HG02588 (cell line): ENCODE measurements around the gene WARS2.

Experiments used
- ATAC-seq: cut with Tn5 transposase; IDR thresholded peaks from one replicate; pipeline ENCODE4 v1.9.1; 2021; ENCODE audit warnings: mild to moderate bottlenecking, moderate library complexity; ENCODE audit not compliant: unreplicated experiment

WARS2 gene

DNA sequence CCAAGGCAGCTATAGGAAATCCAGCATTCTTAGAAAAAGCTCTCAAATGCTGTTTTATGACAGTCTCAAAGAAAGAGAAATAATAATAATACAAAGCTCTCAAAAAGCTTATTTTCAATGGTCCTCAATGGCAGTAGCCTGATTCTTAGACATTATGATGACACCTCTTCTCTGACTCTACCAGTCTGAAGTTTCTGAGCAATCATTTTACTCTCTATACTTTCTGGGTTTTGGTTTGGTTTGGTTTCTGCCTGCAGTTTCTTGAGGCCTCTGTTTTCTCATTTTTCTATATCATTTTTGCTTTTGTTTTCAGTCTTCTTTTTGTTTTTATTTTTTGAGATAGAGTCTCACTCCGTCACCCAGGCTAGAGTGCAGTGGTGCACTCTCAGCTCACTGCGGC lies 102.1 kb downstream of the WARS2 start:
- no peak for ATAC-seq

DNA sequence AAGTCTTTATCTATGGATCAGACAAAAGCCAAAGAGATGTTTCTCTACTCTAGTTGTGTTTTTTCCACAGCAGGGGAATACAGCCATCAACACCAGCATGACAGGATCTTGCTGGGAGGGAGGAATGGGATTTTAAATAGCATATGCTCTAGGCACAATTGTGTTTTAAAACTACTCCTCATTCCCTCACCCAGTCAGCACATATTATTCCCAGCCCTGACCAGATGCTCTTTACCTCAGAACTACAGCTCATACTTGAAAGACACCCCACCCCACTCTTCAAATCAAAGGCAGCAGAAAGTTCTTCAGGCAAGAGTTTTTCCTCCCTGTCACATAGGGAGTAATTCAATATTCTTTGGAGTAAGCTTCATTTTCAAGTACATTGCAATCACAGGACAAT lies 106.1 kb downstream of the WARS2 start:
- ATAC-seq, result no peak

DNA sequence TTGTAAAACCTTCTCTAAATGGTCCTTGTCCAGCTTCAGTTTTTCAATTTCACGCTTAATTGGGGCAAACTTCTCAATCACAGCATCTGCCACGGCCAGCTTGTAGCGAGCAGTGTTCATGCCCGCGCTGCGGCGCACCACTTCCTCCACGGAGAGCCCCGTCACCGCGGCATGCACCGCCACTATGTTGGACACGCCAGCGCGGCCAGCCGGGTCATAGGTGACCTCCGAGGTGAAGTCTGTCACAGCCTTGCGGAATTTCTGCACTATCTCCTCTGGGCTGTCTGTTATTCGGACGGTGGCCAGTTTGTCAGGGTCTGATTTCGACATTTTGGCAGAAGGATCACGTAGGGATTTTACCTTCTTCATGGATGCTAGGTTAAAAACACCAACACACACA lies 107.5 kb downstream of the WARS2 start:
- no peak for ATAC-seq

DNA sequence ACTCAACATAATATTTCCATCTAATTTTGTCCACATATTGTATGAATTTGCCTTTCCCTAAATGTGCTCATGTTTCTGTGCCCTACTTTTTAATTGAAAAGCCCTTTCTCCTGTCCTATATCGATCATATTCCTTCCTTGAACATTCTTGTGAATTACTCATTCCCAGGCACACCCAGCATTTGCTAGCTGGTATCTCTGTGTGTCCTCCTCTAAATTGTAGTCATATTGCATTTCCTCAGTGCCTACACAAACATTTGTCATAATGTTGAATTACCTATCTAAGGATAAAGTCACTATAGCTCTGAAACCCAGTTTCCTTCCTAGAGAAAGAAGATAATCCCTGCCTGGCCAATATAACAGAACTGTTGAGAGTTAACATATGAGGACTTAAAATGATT lies 112.7 kb downstream of the WARS2 start:
- ATAC-seq, result no peak

DNA sequence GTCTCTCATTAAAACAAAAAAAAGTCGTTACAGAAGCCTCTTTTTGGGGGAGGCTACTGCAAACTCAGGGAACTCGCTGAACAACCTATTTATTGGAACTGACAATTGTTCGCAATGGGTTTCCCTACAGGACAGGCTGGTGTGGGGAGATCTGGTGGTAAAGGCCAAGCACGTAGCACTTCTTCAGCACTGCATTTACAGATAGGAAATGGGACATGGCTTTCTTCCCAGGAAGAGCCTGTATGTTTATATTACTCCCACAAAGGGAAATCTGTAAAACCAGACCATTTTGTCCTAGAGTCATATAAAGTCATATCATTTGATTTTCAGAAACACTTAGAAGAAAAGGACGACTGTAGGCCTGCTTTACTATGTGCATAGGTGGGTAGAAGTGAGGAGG lies 113.5 kb downstream of the WARS2 start:
- no peak for ATAC-seq

DNA sequence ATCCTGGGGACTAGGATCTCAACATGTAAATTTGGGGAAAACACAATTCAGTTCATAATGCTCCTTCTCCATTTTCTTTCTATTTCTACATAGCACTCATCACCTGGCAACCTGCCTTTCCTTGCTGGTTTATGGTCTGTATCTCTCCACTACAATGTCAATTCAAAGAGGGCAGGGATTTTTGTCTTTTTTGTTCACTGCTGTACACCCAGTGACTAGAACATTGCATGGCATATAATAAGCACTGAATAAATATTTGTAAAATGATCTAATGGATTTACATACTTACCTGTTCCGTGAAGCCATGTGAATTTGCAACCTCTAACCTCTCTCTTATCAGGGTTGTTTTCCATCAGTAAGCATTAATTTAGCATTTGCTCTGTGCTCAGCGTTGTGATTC lies 124.9 kb downstream of the WARS2 start:
- ATAC-seq, result no peak

DNA sequence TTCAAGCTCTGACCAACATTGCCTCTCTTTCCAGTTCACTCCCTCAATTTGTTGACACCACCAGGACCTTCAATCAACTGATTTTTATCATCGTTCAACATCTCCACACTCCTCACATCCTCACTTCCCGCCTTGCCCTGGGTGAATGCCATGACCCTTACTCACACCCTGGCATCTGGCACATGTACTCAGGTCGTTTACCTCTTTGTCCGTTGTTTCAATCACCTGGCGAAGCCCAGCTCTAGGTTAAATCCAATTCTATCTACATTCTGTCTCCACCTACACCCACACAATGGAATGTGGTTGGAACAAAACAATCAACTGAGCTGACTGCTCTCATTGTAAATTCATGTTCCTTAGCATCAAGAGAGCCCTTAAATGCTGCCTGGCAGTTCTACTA lies 128.1 kb downstream of the WARS2 start:
- ATAC-seq, result no peak

DNA sequence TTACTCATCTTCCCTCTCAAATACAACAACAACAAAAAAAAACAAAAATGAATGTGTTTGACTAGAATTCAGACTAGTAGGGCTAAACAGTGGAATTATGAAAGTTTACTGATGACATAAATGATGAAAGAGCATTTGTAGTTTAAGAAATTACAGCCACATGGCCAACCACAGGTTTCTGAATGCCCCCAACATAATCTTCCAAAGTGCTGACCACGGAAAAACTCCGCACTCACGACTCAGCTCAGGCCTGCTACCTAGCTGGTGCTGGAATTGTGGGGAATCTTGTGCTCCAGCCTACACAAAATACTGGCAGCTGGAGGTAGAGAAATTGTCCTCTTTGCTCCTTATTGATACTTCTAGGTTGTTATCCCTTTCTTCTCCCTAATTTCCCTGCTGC lies 128.7 kb downstream of the WARS2 start:
- ATAC-seq, result no peak

DNA sequence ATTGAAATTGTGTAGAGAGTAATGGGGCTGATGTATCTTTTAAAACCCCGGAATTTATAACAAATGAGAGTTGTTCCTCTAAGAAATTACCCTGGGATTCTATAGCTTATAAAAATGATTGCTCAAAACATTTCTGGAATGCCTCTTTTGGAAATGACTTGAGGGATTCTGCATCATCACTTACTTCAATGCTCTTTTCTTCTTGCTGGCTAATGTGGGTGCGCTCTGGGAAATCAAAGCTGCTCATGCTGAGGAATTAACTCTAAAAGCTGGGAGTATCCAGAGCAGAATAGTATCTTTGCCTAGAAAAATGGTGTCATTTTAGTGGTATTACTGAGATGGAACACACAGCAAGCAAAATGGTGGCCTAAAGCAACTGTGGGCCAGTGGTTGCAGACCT lies 129.3 kb downstream of the WARS2 start:
- ATAC-seq, result no peak

DNA sequence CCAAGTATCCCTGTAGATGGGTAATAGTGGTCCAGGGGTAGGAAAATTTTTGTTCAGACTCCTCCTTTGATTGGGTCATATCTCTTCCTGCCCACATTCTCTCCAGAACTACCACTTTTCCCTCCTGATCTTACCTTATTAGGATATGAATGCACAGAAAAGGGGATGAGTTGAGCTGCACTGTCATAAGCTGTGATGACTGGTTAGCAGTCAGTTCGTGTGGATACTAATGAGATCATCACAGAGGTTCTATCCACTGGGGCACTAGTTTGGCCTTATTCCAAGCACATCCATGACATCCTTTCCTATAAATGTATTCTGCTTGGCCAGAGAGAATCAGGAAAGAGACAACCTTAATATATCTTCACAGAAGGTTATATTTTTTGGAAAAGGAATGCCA lies 130.3 kb downstream of the WARS2 start:
- no peak for ATAC-seq

DNA sequence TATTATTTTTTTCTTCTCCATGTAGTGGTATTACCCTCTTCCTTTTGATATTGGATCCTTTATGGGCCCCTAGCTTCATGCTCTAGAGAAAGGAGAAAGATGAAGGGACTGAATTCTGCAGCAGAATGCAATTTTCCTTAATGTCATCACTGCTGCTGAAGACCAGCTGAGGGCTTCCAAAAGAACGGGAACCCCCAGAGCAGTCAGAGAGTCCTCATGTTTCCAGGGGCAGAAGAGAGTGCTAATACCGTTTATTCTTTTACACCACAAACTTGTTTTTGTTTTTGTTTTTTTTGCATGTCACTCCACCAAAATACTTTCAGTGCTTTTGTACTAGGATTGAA lies 131.2 kb downstream of the WARS2 start:
- no peak for ATAC-seq

DNA sequence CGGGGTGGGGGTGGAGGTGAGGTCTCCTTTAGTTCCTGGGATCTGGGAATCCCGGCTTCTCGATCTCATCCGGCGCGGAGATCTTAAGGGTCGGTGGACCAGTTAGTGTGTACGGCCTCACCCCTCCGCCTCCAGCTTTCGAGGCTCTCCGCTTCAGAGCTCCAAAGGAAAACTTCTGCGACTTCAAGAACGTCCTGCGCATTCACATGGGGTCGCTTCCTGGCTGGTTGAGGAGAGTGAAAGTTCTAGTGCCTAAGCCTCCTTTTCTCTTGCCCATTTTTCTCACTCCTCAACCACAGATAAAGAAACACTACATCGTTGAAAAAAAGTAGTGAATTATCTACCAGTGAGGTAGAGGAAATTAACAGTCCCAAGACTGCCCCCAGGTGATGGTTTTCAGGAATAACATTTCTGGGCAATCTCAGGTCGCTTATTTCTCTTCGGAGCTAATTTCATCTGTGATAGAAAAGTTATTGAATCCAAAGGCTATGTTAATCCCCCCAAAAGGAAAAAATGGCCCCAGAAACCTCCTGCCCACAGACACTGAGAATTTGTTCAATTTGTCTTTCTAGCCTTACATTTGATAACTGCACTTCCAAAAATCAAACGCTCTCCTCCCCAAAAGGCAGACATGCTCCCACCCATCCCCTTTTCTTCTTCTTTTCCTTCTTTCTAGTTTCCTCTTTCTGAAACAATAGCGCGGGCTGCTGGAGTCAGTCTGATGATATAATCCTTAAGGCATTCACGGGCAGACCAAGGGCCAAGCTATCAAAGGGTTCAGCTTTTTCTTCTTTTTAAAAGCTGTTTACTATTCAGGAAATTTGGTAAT lies 131.8 kb downstream of the WARS2 start:
- no peak for ATAC-seq

DNA sequence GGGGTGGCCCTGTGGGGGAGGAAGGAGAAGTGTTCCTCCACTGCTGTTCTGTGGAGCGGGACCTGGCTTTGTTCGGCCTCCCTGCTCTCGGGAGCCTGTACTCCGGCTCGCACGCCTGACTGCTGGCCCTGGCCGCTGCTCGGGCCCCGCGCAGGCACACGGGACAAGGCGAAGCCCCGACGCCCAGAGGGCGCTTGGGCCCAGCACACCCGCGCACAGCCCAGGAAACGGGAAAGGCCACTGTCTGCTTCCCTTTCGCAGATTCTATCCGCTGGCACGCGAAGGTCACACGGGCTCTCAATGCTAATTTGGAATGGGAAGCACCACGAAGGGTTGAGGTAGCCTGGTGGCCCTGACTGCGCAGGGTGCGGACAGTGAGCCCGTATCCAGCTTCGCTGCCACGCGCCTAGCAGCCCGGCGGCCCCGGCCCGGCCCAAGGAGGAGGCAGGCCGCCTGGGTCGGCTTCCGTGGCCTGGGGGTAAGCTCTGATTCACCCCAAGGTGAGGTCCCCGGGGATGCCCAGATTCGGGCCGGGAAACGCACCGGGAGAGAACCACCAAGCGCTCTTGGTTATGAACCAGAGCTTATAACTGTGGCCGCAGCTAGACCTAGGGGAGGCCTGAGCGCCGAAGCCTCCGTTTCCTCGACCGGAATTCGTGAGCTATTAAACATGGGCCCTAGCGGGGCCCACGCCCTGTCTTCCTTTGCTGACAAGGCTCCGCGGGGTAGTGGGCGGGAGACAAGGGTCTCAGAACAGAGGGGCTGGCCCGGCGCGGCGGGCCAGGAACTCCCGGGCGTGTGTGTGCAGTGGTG lies 132.6 kb downstream of the WARS2 start:
- ATAC-seq, result no peak

DNA sequence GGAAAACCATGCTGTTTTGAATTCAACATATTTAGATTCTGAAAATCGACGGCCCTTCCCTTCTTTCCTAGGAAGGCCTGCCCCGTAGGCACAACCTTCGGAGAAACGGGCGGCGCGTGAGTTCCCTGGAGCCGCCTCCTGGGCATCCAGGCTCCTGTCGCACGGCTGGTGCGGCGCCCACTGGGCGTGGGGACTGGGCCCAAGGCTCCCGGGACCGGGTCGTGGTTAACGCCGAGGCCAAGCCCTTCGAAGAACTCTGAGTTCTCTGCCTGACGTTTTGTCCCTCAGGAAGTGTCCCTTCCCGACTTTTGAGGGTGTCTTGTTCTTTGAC lies 133.1 kb downstream of the WARS2 start:
- ATAC-seq, result no peak

DNA sequence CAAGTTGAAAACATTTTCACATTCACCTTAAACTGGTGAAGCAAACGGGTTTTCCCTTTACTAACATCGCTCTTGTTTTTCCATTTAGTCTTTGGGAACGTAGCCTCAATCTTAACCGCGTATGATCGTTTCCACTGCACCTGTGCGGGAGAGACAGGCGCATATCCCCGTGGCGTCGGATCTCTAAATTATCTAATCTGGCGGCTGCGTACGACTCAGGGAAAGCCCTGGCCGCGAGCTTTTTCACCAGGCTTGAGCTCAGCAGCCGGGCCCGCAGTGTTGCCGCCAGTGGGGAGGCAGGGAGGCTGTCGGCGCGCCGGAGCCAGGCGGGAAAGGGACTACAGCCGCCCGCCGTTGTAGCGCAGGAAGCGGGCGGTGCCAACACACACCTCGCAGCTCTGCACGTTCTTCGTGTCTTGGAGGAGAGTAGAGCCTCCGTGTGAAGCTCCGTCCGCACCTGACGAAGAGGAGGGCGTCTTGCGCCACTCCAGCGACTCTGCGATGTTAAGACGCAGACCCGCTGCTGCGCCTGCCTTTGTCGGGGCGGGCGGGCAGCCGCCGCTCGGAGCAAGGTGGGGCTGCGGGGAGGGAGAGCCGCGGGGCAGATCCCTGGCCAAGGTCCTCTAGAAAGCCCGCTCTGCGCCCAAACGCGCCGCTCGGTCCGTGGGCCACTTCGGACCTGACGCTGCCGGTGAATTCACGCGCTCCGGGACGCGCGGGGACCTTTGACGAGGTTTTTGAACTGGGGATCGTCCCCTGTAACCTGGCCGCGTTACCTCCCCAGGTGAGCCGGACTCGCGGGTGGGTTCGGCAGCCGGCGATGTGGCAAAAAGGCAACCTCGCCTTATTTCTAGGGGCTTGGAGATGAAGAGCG lies 133.8 kb downstream of the WARS2 start:
- no peak for ATAC-seq

DNA sequence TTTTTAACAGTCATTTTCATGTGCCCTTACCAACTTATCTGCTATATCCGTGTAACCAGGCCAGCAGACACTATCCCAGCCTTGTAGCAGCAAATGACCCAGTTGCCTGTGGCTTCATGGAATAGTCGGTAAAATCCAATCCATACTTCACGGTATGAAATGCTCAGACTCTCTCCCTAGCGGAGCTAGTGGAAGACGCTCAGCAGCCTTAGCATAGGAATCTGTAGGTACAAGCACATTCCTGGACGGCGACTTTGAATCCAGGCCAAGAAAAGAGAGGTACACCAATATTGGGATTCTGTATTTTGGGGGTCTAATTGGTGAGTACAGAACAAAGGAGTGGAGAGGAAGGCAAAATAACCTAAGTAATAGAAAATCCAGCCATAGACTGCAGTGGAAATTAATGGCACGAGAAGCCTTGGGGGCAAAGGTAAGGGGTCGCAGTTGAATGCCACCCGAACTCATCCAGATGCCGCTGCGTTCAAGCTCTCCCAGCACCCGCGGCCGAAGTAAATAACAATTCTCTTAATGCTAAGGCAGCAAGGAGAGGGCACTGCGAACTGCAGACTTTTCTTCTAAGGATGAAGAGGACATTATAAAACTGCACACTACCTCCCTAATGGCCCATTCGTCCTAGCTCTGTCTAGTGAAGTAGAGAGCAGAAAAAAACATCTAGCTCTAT lies 134.6 kb downstream of the WARS2 start:
- no peak for ATAC-seq

DNA sequence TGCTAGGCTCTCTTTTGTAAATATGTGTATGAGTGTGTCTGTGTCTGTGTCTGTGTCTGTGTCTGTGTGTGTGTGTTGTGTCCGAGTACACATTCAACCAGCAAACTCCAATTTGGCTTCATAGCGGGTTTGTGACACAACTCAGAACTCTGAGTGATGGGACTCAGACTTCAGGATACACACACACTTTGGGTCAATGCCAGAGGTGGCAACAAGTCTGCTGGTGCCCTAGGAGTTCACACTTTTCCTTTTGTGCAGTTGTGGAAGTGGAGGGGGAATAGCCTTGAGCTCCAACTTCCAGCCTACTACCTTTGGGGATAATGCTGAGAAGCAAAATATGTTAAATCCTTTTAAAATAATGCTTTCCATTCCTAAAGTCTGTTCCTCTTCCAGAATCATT lies 135.7 kb downstream of the WARS2 start:
- ATAC-seq, result no peak

DNA sequence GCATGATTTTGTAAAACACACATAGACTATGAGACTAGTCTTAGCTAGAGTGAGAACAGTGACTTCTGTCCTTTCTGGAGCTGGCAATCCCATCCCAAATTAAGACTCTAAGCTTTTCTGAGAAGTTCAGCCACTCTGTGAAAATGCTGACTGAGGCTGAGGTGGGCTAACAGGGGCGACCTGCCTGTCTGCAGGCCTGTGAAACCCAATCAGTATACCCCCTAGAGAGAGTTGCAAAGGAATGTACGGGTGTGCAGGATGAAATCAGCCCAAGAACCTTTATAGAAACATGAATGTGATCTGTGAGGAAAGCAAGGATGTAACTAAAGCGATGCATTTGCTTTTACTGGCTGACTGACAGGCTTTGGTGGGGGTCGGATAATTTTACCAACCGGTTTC lies 136.3 kb downstream of the WARS2 start:
- ATAC-seq, result no peak

DNA sequence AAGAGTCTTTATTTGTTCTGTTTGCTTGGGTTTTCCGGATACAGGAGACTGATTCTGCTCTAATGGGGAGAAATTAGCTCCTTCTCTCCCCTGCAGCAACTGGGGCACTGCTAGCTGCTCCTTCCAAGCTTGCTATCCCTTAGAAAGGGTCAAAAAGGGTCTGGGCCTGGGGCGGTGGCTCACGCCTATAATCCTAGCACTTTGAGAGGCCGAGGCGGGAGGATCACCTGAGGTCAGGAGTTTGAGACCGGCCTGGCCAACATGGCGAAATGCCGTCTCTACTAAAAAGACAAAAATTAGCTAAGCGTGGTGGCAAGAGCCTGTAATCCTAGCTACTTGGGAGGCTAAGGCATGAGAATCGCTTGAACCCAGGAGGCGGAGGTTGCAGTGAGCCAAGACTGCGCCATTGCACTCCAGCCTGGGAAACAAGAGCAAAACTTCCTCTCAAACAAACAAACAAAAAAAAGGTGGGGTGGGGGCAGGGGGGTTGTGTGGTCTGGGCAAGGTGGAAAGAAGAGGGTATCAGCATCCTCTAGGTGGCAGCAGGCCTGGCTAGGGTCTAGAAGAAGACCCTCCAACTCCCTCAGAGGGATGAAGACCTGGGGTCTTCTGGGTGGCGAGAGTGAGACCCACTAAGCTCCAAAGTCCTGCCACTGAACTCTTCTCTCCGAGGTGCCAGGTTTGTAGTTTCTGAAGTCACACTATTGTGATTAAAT lies 136.9 kb downstream of the WARS2 start:
- ATAC-seq, result no peak

DNA sequence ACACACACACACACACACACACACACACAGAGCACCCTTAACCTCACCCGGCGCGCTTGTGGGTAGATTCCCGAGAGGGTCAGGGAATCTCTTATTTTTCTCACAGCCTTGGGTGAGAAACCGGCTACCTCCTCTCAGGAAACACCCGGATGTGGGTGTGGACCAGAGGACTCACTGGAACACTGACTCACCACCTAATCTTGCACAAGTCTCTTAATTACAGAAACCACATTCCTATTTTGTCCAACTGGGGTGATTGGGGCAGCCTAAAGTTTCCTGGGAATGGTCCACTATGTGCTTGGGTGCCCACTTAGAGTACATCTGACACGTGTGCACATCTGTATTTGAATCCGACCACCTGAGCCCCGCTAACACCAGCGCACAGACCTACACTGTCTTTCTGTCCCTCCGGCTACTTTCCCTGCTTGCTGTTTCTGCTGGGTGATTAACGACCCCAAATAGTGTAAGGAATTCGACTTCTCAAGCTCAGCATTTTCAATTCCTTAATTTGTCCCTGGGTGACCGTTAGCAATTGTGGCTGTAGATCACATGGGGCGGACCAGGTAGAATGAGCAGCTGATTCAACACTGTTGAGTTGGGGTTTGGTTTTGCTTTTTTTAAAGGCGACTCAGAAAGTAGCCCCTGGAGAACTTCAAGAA lies 138.3 kb downstream of the WARS2 start:
- no peak for ATAC-seq
